Activated T-helper 9 cell treated with anti-CD3 and anti-CD28 coated beads, Interleukin-2, amount 50 U/mL, for 16 hours (primary cell): Measurements from ENCODE around the gene SRI.
"Not testable (repeated sequence)": the region's sequence is repeated elsewhere in the genome, so short reads cannot be mapped to it uniquely, and the experiment has no call there.

ENCODE experiments used
- DNase-seq: peaks from one replicate; pipeline ENCODE4 v3.0.0-alpha.2; 2020; ENCODE audit warnings: low read depth

The SRI gene

GRCh38 chr7:88176190-88176589 lies 43.6 kb downstream of the SRI start:
- DNase-seq, result no peak

DNA sequence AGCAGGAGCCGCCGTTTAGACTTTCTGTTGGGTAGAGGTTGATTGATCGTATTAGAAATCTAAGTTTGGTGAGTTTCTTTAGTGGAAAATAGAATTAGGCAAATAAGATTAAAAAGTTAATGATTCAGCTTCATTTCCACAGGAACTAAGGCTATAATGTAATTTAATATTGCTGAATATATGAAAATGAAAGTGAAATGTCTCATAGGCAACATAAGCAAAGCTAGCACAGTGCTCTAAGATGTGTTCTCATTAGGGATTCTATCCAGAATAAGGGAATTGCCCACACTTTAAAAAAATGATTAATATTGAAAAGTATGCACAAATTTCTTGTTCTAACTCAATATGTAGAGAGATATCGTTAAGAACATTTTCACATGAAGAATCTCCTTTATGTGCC lies 47.0 kb downstream of the SRI start:
- no peak for DNase-seq

DNA sequence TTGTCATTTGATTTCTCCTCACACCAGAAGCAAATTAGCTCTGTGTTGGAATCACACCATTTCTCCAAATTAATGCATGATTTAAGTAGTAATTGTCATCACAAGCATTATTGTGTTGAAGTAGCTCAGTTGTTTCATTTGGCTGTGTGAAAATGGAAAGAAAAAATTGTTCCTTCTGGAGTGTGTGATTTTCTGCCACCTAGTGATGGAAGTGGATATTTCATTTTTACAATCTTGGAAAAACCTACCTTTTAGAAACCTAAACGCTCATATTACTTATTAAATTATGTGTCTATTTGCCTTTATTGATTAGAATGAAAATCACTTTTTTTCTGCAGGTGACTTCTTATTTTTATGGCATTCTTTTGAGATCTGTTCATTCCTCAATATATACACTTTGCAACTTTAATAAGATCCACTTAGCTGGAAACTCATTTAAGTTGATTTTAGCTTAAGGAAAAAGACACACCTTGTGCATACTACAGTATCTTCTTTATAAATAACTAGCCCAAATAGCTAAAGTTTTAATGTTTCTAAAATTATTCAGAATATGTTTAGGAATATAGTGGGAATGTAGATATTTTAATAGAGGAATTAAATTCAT lies 50.0 kb downstream of the SRI start:
- no peak for DNase-seq

DNA sequence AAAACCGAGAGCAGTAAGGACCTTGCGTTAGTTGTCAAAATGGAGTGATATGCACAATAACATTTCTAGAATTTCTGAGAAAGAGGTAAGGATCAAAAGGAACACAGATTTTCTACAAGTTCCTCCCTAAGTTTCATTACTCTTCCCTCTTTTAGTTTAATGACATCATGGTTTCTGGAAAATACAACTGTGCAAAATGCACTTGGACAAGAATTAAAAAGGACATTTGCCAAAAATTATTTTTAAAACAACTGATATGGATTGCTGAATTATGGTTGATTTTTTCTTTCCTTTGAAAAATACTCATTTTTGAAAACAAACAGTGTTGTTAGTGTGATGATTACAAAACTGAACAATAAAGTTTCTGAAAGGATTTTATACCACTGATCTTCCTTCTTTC lies 52.1 kb downstream of the SRI start:
- no peak for DNase-seq

- no peak for DNase-seq
Measured at GRCh38 chr7:88167223-88167622, 52.6 kb downstream of the SRI start.

DNA sequence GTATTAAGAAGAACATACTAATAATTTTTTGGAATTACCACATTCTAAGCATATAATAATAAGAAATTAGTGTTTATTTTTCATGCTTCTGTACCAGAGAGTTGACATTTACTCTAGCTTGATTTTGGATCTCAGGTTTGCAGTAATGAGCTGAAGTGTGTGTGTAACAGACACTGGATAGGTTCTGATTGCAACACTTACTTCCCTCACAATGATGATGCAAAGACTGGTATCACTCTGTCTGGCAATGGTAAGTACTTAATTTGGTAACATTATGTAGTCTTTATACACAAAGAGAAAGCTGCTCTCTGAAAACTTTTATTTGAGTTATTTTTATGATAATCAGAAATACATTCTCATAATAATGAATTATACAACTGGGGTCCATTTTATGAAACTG lies 54.1 kb downstream of the SRI start:
- no peak for DNase-seq

DNA sequence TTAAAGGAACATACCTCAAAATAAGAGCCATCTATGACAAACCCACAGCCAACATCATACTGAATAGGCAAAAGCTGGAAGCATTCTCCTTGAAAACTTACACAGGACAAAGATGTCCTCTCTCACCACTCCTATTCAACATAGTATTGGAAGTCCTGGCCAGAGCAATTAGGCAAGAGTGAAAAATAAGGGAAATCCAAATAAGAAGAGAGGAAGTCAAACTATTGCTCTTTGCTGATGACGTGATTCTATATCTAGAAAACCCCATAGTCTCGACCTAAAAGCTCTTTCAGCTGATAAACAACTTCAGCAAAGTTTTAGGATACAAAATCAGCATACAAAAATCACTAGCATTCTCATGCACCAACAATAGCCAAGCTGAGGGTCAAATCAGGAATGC lies 60.1 kb downstream of the SRI start:
- DNase-seq, result not testable (repeated sequence)

DNA sequence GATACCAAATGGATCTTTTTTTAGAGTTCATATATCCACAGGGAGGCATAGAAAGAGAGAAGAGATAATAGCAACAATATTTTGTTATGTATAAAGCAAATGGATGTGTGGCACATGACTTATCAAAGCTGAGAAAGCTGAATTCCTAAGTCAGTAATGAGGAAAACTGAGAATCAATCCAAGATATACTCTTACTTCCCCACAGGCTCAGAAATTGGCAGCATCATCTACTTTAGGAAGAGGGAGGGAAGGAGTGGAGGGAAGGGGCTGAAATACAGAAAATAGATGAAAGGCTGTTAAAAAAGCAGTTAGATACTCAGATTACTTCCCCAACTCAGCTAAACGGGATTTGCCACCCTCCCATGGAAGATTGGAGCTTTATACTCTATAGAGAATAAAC lies 63.5 kb downstream of the SRI start:
- DNase-seq, result no peak

DNA sequence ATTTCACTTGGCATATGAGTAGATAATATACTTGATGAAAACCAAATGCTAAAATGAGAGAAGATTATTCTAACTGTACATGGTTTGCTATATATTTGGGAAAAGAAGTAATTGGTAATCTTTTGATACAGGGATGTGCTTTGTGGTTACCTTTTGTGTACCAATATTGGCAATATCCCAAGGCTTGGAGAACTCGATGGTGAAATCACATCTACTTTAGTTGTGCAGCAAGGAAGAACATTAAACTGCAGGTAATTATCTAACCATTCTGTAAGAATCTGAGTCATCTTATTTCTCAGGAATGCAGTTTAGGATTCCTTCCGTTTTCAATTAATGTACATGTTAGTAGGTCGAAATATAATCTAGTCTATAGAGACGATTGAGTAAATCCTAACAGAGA lies 64.1 kb downstream of the SRI start:
- no peak for DNase-seq
